Measurements from ENCODE around the gene NECAP2. TPM values are rescaled to one million over a fixed set of nuclear protein-coding genes. Genes with fewer than 3 reads are reported as not detected.

NECAP2 gene
- total and polyA plus RNA-seq, 2 donors (not counting 3 experiments of a cell fraction or from before 2014, with no cell fraction given) = 101 to 148 TPM

- peak overlapping the region; percentile 83 for H3K4me2 ChIP-seq (ENCODE audit: insufficient read depth, low read length)
- dilution Hi-C loops (cut with MboI; ENCODE audit: extremely low pct_ligation_motif_present, low sequenced_read_pairs) (no loop called here), intact Hi-C loops (cut with micrococcal nuclease) (loop anchor here (2.0 to 10.0 kb wide), 2 partner anchors 172 to 236 kb away; partner anchors contain the start of gene NBPF1)
- H2AFZ ChIP-seq (ENCODE audit: low read depth, low read length) = peak overlapping the region; percentile 67
- peak overlapping the region; percentile 29 for H3K27ac ChIP-seq (ENCODE audit: insufficient read depth, low read depth, low read length)
- H3K4me1 ChIP-seq (ENCODE audit: control insufficient read depth, extremely low read depth, insufficient read depth, low read length) = peaks cover 12% of the 10 kb centered on the region
- no peaks in the 10 kb centered on the region for H3K9me1 ChIP-seq (replicated peaks; ENCODE audit: control insufficient read depth, extremely low read depth, insufficient read depth, low read length)
- H3K9ac ChIP-seq (replicated peaks; ENCODE audit: extremely low read depth, insufficient read depth, low read length) = peak overlapping the region; percentile 76
- H4K20me1 ChIP-seq (replicated peaks; ENCODE audit: control insufficient read depth, extremely low read depth, insufficient read depth, low read length) = no peaks in the 10 kb centered on the region
- H3K79me2 ChIP-seq (ENCODE audit: control insufficient read depth, insufficient read depth, low read length) = peaks cover 36% of the 10 kb centered on the region
- no peaks in the 10 kb centered on the region for H3K9me3 ChIP-seq (replicated peaks; ENCODE audit: control insufficient read depth, insufficient read depth, low read length)
- H3K27me3 ChIP-seq (ENCODE audit: control insufficient read depth in 2 of 2, insufficient read depth in 2 of 2, low read length in 2 of 2) = no peaks in the 10 kb centered on the region
- ChIA-PET POLR2A (no interaction called here), CTCF (interaction anchor here (0.7 to 2.9 kb wide), 12 partner anchors 14 to 510 kb away, joined by 3 to 24 read pairs (median 4); partner anchors contain the start of gene SZRD1)
- peak overlapping the region; percentile 59 to 95 (median 92) for H3K4me3 ChIP-seq (replicated peaks in 1 of 3; ENCODE audit: insufficient read depth in 1 of 3, low read depth in 1 of 3, low read length in 3 of 3)
- no TSS peak for BruUV-seq (replicated peaks)
- peaks cover 11 to 23% of the 10 kb centered on the region in 2 experiments for H3K36me3 ChIP-seq (ENCODE audit: control insufficient read depth in 2 of 2, extremely low read depth in 1 of 2, insufficient read depth in 2 of 2, low read length in 2 of 2)
- DNase-seq (ENCODE audit: low read depth, low spot score) (peak; percentile 46), FAIRE-seq (peak; percentile 77)
- TF ChIP-seq JUN (IDR thresholded peaks at IDR 0.05; ENCODE audit: borderline replicate concordance, insufficient read depth, insufficient read length, low read depth) (no peak), POLR2AphosphoS5 (IDR thresholded peaks at IDR 0.05; ENCODE audit: insufficient read depth, low read depth, low read length) (no peak), POLR2A (IDR thresholded peaks at IDR 0.05; ENCODE audit: low read depth, low read length) (no peak), MYC (IDR thresholded peaks at IDR 0.05; ENCODE audit: low read depth, low read length) (no peak)
Measured at GRCh38 chr1:16441282-16441665, 750 bp downstream of the NECAP2 start.

GRCh38 chr1:16442265-16442664 lies 1.7 kb downstream of the NECAP2 start:
- Histone ChIP-seq H3K27ac (ENCODE audit: insufficient read depth, low read depth, low read length) (no peak overlapping the region), H3K79me2 (ENCODE audit: control insufficient read depth, insufficient read depth, low read length) (peaks cover 36% of the 10 kb centered on the region), H3K4me2 (ENCODE audit: insufficient read depth, low read length) (no peak overlapping the region), H3K9ac (replicated peaks; ENCODE audit: extremely low read depth, insufficient read depth, low read length) (no peak overlapping the region), H3K4me1 (ENCODE audit: control insufficient read depth, extremely low read depth, insufficient read depth, low read length) (peaks cover 12% of the 10 kb centered on the region), H3K9me3 (replicated peaks; ENCODE audit: control insufficient read depth, insufficient read depth, low read length) (no peaks in the 10 kb centered on the region), H2AFZ (ENCODE audit: low read depth, low read length) (no peak overlapping the region), H3K4me3 (replicated peaks in 1 of 3; ENCODE audit: insufficient read depth in 1 of 3, low read depth in 1 of 3, low read length in 3 of 3) (no peak overlapping the region), H3K36me3 (ENCODE audit: control insufficient read depth in 2 of 2, extremely low read depth in 1 of 2, insufficient read depth in 2 of 2, low read length in 2 of 2) (peaks cover 11 to 25% of the 10 kb centered on the region in 2 experiments), H3K9me1 (replicated peaks; ENCODE audit: control insufficient read depth, extremely low read depth, insufficient read depth, low read length) (no peaks in the 10 kb centered on the region), H3K27me3 (ENCODE audit: control insufficient read depth in 2 of 2, insufficient read depth in 2 of 2, low read length in 2 of 2) (no peaks in the 10 kb centered on the region), H4K20me1 (replicated peaks; ENCODE audit: control insufficient read depth, extremely low read depth, insufficient read depth, low read length) (no peaks in the 10 kb centered on the region)
- TF ChIP-seq MAX (IDR thresholded peaks at IDR 0.05; ENCODE audit: insufficient read depth, insufficient read length) = no peak
- TF ChIP-seq FOS (IDR thresholded peaks at IDR 0.05; ENCODE audit: borderline replicate concordance, insufficient read depth, low read length) = no peak
- no peak for TF ChIP-seq POLR2A (IDR thresholded peaks at IDR 0.05; ENCODE audit: low read depth, low read length)
- no peak for TF ChIP-seq GATA2 (IDR thresholded peaks at IDR 0.05; ENCODE audit: insufficient read depth, insufficient read length, low read depth, low read length)
- no peak for TF ChIP-seq CTCF (IDR thresholded peaks at IDR 0.05; ENCODE audit: extremely low read depth in 1 of 2, insufficient read depth in 1 of 2, low read depth in 1 of 2, low read length in 2 of 2)
- no peak for TF ChIP-seq POLR2AphosphoS5 (IDR thresholded peaks at IDR 0.05; ENCODE audit: insufficient read depth, low read depth, low read length)
- TF ChIP-seq EZH2 (IDR thresholded peaks at IDR 0.05; ENCODE audit: borderline replicate concordance, low read depth, low read length, severe bottlenecking) = no peak
- no peak for TF ChIP-seq MYC (IDR thresholded peaks at IDR 0.05; ENCODE audit: low read depth, low read length)
- TF ChIP-seq JUN (IDR thresholded peaks at IDR 0.05; ENCODE audit: borderline replicate concordance, insufficient read depth, insufficient read length, low read depth) = no peak
- FAIRE-seq (no peak), DNase-seq (ENCODE audit: low read depth, low spot score) (no peak)
- intact Hi-C loops (cut with micrococcal nuclease) (loop anchor here (10.0 kb wide), 1 partner anchor 237 kb away; no protein-coding TSS in a partner anchor), dilution Hi-C loops (cut with MboI; ENCODE audit: extremely low pct_ligation_motif_present, low sequenced_read_pairs) (no loop called here)
- CTCF ChIA-PET = no interaction called here
- no TSS peak for BruUV-seq (replicated peaks)
- POLR2A ChIA-PET = no interaction called here
